Breast epithelium (tissue), 4 donors: ENCODE measurements around the gene TSPAN7. TPM values are rescaled to one million over a fixed set of nuclear protein-coding genes. Genes with fewer than 3 reads are reported as not detected.

Source experiments
- DNase-seq, 2 donors: peaks; one replicate each; pipeline ENCODE4 v3.0.0-alpha.2; 2019; ENCODE audit warnings: low spot score in 2 of 2
- H3K27ac ChIP-seq, 2 donors: fragments of 200-600 bp; sonication (generic) in 1 of 2; one replicate each; pipeline ENCODE4 v1.5.1; 2016 to 2019; ENCODE audit warnings: mild to moderate bottlenecking in 1 of 2
- H3K27me3 ChIP-seq, 2 donors: fragments of 200-600 bp; sonication (generic) in 1 of 2; one replicate each; pipeline versions ENCODE4 v1.5.1 to v1.6.0; 2017 to 2019; ENCODE audit warnings: control low read depth in 1 of 2, mild to moderate bottlenecking in 1 of 2
- H3K36me3 ChIP-seq: fragments of 200-600 bp; one replicate; pipeline ENCODE4 v1.5.1; 2019
- H3K4me1 ChIP-seq, 2 donors: fragments of 200-600 bp; sonication (generic); one replicate each; pipeline ENCODE4 v1.5.1; 2016 to 2019; ENCODE audit warnings: control low read depth in 1 of 2
- H3K4me3 ChIP-seq, 3 donors: fragments of 200-600 bp; sonication (generic); 1 replicate in 2 of 3; 2 replicates in 1 of 3; pipeline ENCODE4 v1.5.1; 2016 to 2019; ENCODE audit warnings: mild to moderate bottlenecking in 3 of 3, moderate library complexity in 2 of 3
- H3K9me3 ChIP-seq, 2 donors: fragments of 200-600 bp; sonication (generic) in 1 of 2; one replicate each; pipeline ENCODE4 v1.5.1; 2016 to 2019; ENCODE audit warnings: control low read depth in 1 of 2
- CTCF ChIP-seq, 3 donors: fragments of 450-650 bp; IDR thresholded peaks; one replicate each; pipeline ENCODE4 v1.5.1; 2016 to 2017; ENCODE audit warnings: antibody characterized with exemption in 3 of 3, mild to moderate bottlenecking in 3 of 3, moderate library complexity in 3 of 3
- POLR2A ChIP-seq: fragments of 450-650 bp; IDR thresholded peaks from one replicate; pipeline ENCODE4 v1.6.1; 2016; ENCODE audit warnings: antibody characterized with exemption, mild to moderate bottlenecking, moderate library complexity
- POLR2AphosphoS5 ChIP-seq, 3 donors: sonication (generic); formaldehyde crosslinking; IDR thresholded peaks; one replicate each; pipeline ENCODE4 v1.6.1; 2017; ENCODE audit warnings: antibody characterized with exemption in 3 of 3
- intact Hi-C: fragments of 100-400 bp; cut with DNase I; formaldehyde crosslinking; loops from one replicate; pipeline ENCODE4 v1.15.1; 2023; ENCODE audit warnings: low total_unique reads
- total RNA-seq, 3 donors: library from RNA; depleted of rRNA; stranded (reverse); fragments of >200 nt; gene quantifications; one replicate each; pipeline ENCODE4 v1.1.0, GENCODE V29; 2016

The TSPAN7 gene
- total RNA-seq, 3 donors from 2014 or later, result 15.5 to 26.9 (median 25.9) TPM

GRCh38 chrX:38583181-38583580, 21.8 kb downstream of the TSPAN7 start:
- TF ChIP-seq CTCF (IDR thresholded peaks at IDR 0.05), result no peak
- no peak for TF ChIP-seq POLR2A
- TF ChIP-seq POLR2AphosphoS5 (IDR thresholded peaks at IDR 0.05), result no peak

GRCh38 chrX:38594434-38594833, 33.1 kb downstream of the TSPAN7 start:
- H3K27me3 ChIP-seq, result peaks cover 0 to 31% of the 10 kb centered on the region in 2 donors
- peaks cover 0 to 6% of the 10 kb centered on the region in 2 donors for H3K9me3 ChIP-seq
- no peak overlapping the region for H3K27ac ChIP-seq
- TF ChIP-seq CTCF (IDR thresholded peaks at IDR 0.05), result no peak
- TF ChIP-seq POLR2A, result no peak
- TF ChIP-seq POLR2AphosphoS5 (IDR thresholded peaks at IDR 0.05), result no peak
- no peak for DNase-seq
- H3K4me1 ChIP-seq, result no peaks in the 10 kb centered on the region
- no peaks in the 10 kb centered on the region for H3K36me3 ChIP-seq
- intact Hi-C loops, result no loop called here
- H3K4me3 ChIP-seq, result no peak overlapping the region

More at GRCh38 chrX:38583181-38583580, 21.8 kb downstream of the TSPAN7 start:
- Histone ChIP-seq H3K36me3 (no peaks in the 10 kb centered on the region), H3K4me1 (no peaks in the 10 kb centered on the region), H3K27ac (no peak overlapping the region), H3K4me3 (no peak overlapping the region), H3K27me3 (peaks cover 0 to 32% of the 10 kb centered on the region in 2 donors), H3K9me3 (no peaks in the 10 kb centered on the region)
- intact Hi-C loops, result no loop called here
- no peak for DNase-seq

GRCh38 chrX:38595801-38596200, 34.5 kb downstream of the TSPAN7 start:
- Histone ChIP-seq H3K4me1 (no peaks in the 10 kb centered on the region), H3K27ac (no peak overlapping the region), H3K36me3 (no peaks in the 10 kb centered on the region), H3K9me3 (peaks cover 0 to 6% of the 10 kb centered on the region in 2 donors), H3K27me3 (peaks cover 0 to 44% of the 10 kb centered on the region in 2 donors), H3K4me3 (no peak overlapping the region)
- intact Hi-C loops, result no loop called here
- TF ChIP-seq POLR2AphosphoS5 (IDR thresholded peaks at IDR 0.05), result no peak
- no peak for TF ChIP-seq POLR2A
- no peak for TF ChIP-seq CTCF (IDR thresholded peaks at IDR 0.05)
- DNase-seq, result no peak

- TF ChIP-seq CTCF (IDR thresholded peaks at IDR 0.05), result no peak
- TF ChIP-seq POLR2A, result no peak
- TF ChIP-seq POLR2AphosphoS5 (IDR thresholded peaks at IDR 0.05), result no peak
- H3K27ac ChIP-seq, result no peak overlapping the region
- no peaks in the 10 kb centered on the region for H3K36me3 ChIP-seq
- intact Hi-C loops, result no loop called here
- H3K27me3 ChIP-seq, result peaks cover 0 to 53% of the 10 kb centered on the region in 2 donors
- peaks cover 0 to 3% of the 10 kb centered on the region in 2 donors for H3K9me3 ChIP-seq
- H3K4me1 ChIP-seq, result no peaks in the 10 kb centered on the region
- no peak overlapping the region for H3K4me3 ChIP-seq
- DNase-seq, result no peak
Measured at GRCh38 chrX:38596939-38597338, 35.6 kb downstream of the TSPAN7 start.

- Histone ChIP-seq H3K27me3 (peaks cover 0 to 55% of the 10 kb centered on the region in 2 donors), H3K9me3 (no peaks in the 10 kb centered on the region), H3K36me3 (no peaks in the 10 kb centered on the region), H3K27ac (no peak overlapping the region), H3K4me3 (no peak overlapping the region), H3K4me1 (no peaks in the 10 kb centered on the region)
- no peak for TF ChIP-seq POLR2AphosphoS5 (IDR thresholded peaks at IDR 0.05)
- TF ChIP-seq POLR2A, result no peak
- no peak for TF ChIP-seq CTCF (IDR thresholded peaks at IDR 0.05)
- intact Hi-C loops, result no loop called here
- no peak for DNase-seq
Measured at GRCh38 chrX:38599796-38600755, 38.7 kb downstream of the TSPAN7 start.
